Retina (tissue), 1 donor: Measurements from ENCODE around the gene TNFRSF9.
A peak's percentile ranks its signal among the peaks of the same experiment; 100 is the strongest.

Experiments used
- DNase-seq: peaks from one replicate; pipeline ENCODE4 v3.0.0-alpha.2; 2016

The TNFRSF9 gene

GRCh38 chr1:7915826-7916500 is 24.7 kb downstream of the TNFRSF9 start:
- no peak for DNase-seq

DNA sequence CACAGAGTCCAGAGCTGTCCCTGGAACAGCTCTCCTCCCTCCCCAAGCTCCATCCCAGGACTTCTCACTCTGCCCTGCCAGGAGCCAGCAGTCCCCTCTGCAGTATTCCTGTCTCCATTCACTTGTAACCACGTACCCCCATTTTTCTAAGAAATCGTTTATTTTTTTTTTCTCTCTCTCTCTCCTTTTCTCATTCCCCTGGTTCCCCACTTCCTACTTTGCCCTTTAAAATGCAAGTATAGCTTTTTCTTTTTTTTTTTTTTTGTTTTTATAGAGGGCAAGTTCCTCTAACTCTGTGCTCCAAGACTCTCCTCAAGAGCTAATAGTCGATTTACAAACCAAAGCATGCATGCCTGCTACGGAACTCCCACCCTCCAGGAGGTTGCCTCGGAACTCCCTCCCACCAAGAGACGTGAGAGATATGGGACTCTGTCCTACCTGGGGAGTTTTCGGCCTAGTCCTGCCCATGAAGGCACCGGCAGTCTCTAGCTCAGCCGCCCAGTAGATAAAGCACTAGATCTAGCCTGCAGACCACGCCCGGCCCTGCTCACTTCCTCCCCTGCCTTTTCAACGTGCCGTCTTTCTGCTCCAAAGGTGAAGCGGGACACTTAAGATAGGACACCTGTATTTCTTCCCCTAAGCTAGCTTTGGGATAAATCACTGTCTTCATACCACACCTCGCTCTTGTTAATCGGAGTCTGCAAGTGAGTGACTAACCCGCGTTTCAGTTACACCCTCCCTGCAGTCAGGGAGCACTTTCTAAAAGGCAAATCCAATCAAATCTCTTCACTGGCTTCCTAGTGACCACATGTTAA is 27.7 kb downstream of the TNFRSF9 start:
- DNase-seq: no peak

- no peak for DNase-seq
Measured at GRCh38 chr1:7912145-7912544, 28.5 kb downstream of the TNFRSF9 start.

DNA sequence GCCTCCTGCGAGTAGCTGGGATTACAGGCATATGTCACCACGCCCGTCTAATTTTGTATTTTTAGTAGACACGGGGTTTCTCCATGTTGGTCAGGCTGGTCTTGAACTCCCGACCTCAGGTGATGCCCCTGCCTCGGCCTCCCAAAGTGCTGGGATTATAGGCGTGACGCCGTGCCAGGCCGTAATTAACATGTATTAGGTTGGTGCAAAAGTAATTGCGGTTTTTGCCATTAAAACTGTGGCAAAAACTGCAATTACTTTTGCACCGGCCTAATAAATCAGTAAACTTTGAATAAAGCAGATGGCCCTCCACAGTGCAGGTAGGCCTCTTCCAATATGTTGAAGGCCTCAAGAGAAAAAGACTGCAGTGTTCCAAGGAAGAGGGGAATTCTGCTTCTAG is 35.4 kb downstream of the TNFRSF9 start:
- DNase-seq: no peak

GRCh38 chr1:7902478-7903085 is 38.1 kb downstream of the TNFRSF9 start:
- peak; percentile 91 for DNase-seq

GRCh38 chr1:7899741-7900140 is 40.9 kb downstream of the TNFRSF9 start:
- DNase-seq: no peak

GRCh38 chr1:7898962-7899361 is 41.7 kb downstream of the TNFRSF9 start:
- DNase-seq: no peak

DNA sequence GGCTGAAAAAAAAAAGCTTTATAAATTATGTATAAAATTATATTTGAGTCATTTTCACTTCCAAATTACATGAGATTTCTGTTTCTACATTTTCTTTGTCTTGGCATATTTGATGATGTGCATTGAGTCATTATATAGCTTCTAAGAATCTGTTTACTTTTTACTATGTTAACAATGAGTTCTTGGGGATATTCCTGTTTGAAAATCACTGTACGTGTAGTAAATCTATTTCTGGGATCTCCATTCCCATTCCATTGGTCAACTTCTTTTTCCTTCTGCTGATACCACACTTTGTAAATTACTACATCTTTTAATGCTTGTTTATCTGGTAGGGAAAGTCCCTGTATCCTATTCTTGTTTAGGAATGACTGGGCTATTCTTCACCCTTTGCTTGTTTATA is 43.6 kb downstream of the TNFRSF9 start:
- DNase-seq: no peak

DNA sequence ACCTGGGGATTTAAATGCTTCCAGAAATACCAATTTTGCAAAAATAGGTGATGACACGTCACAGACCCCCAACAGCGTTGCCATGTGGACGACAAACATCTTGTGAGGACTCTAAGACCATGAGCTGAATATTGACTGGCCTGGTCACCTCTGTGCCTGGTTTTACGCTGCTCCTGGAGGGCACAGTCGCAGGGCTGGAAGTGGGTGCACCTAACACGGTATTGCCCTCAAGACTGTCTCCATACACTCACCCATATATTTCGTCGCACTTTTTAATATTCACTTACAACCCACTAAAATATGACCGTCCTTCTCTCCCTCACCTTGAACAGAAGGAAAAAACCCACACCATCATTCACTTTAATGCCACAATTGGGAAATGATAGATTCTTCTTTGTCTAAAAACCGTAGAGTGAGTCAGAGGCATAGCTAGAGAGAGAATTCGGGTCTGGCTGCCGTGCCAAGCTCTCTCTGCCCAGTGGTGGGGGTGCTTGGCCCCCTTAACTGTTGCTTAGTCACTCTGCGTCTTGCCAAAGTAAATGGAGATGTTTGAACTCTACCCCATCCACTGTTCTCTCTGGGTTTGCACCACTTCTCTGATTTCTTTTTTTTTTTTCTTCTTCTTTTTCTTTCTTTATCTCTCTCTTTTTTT is 47.0 kb downstream of the TNFRSF9 start:
- no peak for DNase-seq

DNA sequence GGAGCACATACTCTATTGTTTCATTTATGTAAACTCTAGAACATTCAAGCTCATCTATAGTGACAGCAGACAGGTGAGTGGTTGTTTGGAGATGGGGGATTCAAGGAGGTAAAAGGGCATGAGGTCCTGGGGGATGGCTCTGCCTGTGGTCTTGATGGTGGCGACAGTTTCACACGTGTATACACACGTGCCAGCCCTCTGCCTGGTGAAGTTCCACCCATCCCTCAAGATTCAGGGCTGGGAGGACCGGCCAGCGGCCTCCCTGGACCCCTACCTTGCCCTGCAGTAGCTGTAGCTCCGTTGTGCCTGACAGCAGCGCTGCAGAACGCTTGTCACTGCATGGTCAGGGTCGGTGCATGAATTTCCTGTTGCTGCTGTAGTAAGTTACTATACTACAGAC is 48.8 kb downstream of the TNFRSF9 start:
- no peak for DNase-seq

- DNase-seq: no peak
Measured at GRCh38 chr1:7890853-7891252, 49.8 kb downstream of the TNFRSF9 start.

DNA sequence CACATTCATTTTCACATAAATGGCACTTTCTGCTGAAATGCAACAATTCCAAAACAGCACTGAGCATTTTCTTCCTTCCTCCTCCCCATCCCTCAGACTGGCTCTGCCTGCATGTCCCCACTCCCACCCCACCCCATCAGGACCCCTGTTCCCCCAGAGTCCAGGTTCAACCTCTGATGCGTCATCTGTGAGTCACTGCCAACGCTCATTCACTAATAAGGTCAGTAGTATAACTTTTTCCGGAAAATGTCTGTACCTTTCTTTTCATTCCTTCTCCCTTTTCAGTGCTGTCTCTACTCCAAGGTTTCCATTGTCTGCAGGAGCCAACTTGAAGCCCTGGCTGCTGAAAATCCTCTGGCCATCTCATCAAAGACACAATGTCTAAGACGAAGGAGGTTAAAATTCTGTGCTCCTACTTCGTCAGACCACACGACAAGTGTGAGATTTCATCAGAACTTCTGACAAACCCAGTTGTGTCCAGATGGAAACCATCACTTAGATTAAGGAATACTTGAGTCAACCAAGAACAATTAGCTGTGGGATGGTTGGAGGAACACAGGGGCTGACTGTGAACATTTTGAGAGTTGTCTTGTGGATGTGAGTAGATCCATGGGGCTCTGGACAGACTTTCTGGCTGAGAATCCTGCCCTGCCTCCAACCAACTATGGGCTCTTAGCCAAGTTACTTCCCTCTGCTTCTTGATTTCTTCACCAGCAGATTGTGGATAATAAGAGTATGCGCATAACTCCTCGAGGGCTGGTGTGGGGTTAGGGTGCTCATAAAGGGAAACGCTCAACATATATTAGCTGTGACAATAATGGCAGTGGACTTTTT is 52.2 kb downstream of the TNFRSF9 start:
- no peak for DNase-seq

- DNase-seq: no peak
Measured at GRCh38 chr1:7886405-7886745, 54.3 kb downstream of the TNFRSF9 start.

DNA sequence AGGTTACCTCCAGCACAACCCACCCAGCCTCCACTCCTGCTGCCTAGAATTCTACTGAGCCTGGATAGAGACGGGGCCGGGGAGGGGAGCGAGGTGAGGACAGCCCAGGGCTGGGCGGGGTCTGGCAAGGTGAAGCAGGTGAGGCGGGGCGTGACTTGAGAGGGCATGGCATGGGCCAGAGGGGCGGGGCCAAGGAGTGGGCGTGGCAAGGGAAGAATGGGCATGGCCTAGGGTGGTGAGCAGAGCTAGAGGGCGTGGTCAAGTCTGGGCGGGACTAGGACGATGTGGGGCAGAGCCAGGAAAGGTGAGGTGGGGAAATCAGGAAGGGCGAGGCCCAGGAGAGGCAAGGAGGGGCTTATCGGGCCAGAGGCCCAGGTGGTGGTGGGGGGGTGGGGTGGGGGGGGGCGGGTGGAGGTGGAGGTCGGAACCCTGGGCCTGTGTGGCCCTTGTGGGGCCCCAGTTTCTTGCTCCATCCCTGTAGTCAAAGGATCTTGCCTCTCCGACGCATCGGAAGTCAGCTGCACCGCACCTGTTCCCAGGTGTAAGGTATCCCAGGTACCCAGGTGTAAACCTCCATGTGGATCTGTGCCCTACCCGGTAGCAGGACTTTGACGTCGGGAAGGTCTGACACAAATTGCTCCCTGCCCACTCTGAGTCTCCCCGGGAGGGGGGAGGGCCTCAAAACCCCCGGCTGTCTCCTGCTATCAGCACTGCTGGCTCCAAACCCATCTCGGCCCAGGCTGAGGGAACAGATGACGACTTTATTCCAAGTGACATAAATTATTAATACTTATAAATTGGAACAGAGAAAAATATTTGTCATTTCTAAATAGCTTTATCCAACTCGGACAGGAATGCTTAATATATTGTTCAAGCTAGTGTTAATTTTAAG is 54.9 kb downstream of the TNFRSF9 start:
- DNase-seq: no peak

GRCh38 chr1:7884757-7885156 is 55.9 kb downstream of the TNFRSF9 start:
- DNase-seq: no peak

DNA sequence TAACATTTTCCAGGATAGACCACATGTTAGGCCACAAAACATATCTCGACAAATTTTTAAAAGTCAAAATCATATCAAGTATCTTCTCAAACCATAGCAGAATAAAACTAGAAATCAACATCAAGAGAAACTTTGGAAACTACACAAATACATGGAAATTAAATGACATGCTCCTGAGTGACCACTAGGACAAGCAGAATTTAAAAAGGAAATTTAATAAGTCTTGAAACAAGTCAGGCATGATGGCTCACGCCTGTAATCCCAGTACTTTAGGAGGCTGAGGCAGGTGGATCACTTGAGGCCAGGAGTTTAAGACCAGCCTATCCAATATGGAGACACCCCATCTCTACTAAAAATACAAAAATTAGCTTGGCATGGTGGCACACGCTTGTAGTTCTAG is 61.4 kb downstream of the TNFRSF9 start:
- DNase-seq: no peak

DNA sequence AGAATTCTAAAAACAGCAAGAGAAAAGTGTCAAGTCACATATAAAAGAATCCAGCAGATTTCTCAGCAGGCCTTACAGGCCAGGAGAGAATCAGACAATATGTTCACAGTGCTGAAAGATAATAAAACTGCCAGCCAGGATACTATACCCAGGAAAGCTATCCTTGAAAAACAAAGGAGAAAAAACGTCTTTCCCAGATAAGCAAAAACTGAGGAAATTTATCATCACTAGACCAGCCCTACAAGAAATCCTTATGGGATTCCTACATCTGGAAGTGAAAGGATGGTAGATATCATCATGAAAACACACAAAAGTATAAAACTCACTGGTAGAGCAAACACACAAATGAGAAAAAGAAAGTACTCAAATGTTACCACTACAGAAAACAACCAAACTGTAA is 62.6 kb downstream of the TNFRSF9 start:
- no peak for DNase-seq

DNA sequence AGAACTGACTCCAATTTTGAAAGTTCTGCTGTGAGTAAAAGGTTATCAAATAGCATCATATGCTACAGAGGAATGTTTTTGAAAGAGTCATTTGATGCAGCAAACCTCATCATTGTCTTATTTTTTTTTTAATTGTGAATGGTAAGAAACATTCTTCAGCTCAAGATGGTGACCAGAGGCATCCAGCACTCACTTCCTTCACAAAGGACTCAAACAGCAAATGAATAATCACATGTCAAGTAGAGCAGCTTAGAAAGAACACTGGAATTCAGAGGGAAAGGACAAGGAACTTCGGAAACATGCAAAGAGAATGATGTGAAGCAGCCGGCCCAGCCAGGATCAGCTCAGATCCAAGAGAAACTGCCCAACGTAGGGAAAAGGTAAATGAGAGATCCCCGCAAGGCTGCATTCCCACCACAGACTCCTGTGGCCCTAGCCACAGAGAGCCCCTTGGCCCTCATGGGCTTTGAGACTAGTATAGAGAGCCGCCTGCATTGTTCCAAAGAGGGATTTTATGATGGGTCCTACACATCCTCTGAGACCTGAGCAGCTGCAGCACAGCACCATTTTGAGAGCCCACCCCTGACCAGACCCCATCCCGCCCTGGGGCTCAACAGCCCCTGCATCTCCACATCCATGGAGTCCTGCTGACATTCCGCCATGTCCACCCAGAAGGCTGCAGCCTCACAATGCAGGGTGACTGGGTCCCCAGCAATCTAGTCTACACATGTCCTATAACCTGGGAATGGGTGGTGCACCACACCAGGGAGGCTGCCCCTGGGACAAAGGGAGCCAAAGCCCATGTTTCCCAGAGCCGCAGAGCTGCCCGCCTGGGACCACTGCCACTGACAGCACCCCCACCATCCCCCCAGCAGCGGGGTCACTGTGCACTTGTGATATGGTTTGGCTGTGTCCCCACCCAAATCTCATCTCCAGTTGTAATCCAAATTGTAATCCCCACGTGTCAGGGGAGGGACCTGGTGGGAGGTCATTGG is 66.5 kb downstream of the TNFRSF9 start:
- no peak for DNase-seq

- DNase-seq: no peak
Measured at GRCh38 chr1:7871136-7871535, 69.5 kb downstream of the TNFRSF9 start.

- DNase-seq: no peak
Measured at GRCh38 chr1:7869136-7869920, 71.3 kb downstream of the TNFRSF9 start.
